ENCODE results near the gene GPR63. TPM values are rescaled to one million over a fixed set of nuclear protein-coding genes. Genes with fewer than 3 reads are reported as not detected.

GPR63 gene
- total RNA-seq, 1 experiment from 2014 or later = 0.95 TPM

DNA sequence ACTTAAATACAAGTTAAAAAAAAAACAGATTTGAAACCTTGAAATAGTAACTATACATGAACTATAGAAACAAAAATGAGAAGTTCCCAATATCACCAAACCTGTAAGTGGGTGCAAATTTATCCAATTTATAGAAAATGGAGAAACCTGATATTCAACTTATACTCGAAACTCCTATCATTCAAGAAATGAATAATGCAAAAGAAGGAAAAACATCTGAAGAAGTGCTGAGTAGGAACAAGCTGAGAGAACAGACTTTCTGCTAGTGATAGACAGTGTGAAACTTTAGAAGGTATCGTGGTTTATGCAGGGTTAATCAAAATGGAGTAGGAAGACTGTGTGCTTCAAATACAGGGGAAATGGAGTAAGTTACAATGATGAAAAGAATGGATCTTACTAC is 4.5 kb downstream of the GPR63 start:
- no peak for DNase-seq (ENCODE audit: low read depth, low spot score)
- H3K4me1 ChIP-seq (ENCODE audit: control insufficient read depth, insufficient read depth, low read length) = peaks cover 5% of the 10 kb centered on the region; the same call in 1 of the 2 replicates
- no peak for ATAC-seq
- H3K27me3 ChIP-seq (ENCODE audit: control insufficient read depth, insufficient read depth, low read length) = peaks cover 11% of the 10 kb centered on the region; the same call in 1 of the 2 replicates
- TF ChIP-seq TCF7L2 (IDR thresholded peaks at IDR 0.05; ENCODE audit: low read depth, low read length) = no peak
- TF ChIP-seq POLR2AphosphoS5 (IDR thresholded peaks at IDR 0.05; ENCODE audit: low read depth, low read length) = no peak
- TF ChIP-seq REST (IDR thresholded peaks at IDR 0.05; ENCODE audit: insufficient read depth in 1 of 2, low read depth in 2 of 2, low read length in 1 of 2) = no peak
- no peak for TF ChIP-seq SIN3A (IDR thresholded peaks at IDR 0.05; ENCODE audit: borderline replicate concordance, insufficient read depth, low read depth, low read length)
- no peak for TF ChIP-seq CTCF (IDR thresholded peaks at IDR 0.05)
- in situ Hi-C loops (cut with HindIII; ENCODE audit: low pct_unique_long_range_greater_than_20kb, low sequenced_read_pairs) = no loop called here
- CTCF ChIA-PET = no interaction called here
- no peak overlapping the region for H3K4me3 ChIP-seq (ENCODE audit: low read depth in 2 of 2, low read length in 2 of 2)
- intact Hi-C loops (cut with micrococcal nuclease; ENCODE audit: unreplicated experiment) = no loop called here
- no peak overlapping the region for H3K27ac ChIP-seq (ENCODE audit: low read length)
- H3K36me3 ChIP-seq (ENCODE audit: control insufficient read depth, insufficient read depth, low read length) = no peaks in the 10 kb centered on the region
- POLR2A ChIA-PET = no interaction called here
- BruUV-seq (replicated peaks) = no TSS peak
- H3K9me3 ChIP-seq (ENCODE audit: control insufficient read depth, insufficient read depth, low read depth, low read length) = no peaks in the 10 kb centered on the region

- no peaks in the 10 kb centered on the region for H3K4me1 ChIP-seq (ENCODE audit: control insufficient read depth, insufficient read depth, low read length)
- CTCF ChIA-PET = no interaction called here
- no TSS peak for BruUV-seq (replicated peaks)
- TF ChIP-seq POLR2AphosphoS5 (IDR thresholded peaks at IDR 0.05; ENCODE audit: low read depth, low read length) (no peak), CTCF (IDR thresholded peaks at IDR 0.05) (no peak), REST (IDR thresholded peaks at IDR 0.05; ENCODE audit: insufficient read depth in 1 of 2, low read depth in 2 of 2, low read length in 1 of 2) (no peak), SIN3A (IDR thresholded peaks at IDR 0.05; ENCODE audit: borderline replicate concordance, insufficient read depth, low read depth, low read length) (no peak), TCF7L2 (IDR thresholded peaks at IDR 0.05; ENCODE audit: low read depth, low read length) (no peak)
- DNase-seq (ENCODE audit: low read depth, low spot score) = no peak
- H3K4me3 ChIP-seq (ENCODE audit: low read depth in 2 of 2, low read length in 2 of 2) = no peak overlapping the region
- POLR2A ChIA-PET = no interaction called here
- no peaks in the 10 kb centered on the region for H3K27me3 ChIP-seq (ENCODE audit: control insufficient read depth, insufficient read depth, low read length)
- in situ Hi-C loops (cut with HindIII; ENCODE audit: low pct_unique_long_range_greater_than_20kb, low sequenced_read_pairs) = no loop called here
- no peak overlapping the region for H3K27ac ChIP-seq (ENCODE audit: low read length)
- H3K36me3 ChIP-seq (ENCODE audit: control insufficient read depth, insufficient read depth, low read length) = no peaks in the 10 kb centered on the region
- ATAC-seq = no peak
- intact Hi-C loops (cut with micrococcal nuclease; ENCODE audit: unreplicated experiment) = no loop called here
- no peaks in the 10 kb centered on the region for H3K9me3 ChIP-seq (ENCODE audit: control insufficient read depth, insufficient read depth, low read depth, low read length)
Measured at GRCh38 chr6:96826865-96827264, 10.4 kb downstream of the GPR63 start.
